Glutamatergic neuron (in vitro differentiated cells): ENCODE results near the gene MSI2. TPM values are rescaled to one million over a fixed set of nuclear protein-coding genes. Genes with fewer than 3 reads are reported as not detected.

Experiments used
- DNase-seq: peaks from one replicate; pipeline ENCODE4 v3.0.0; 2022
- H3K27ac Mint-ChIP-seq: one replicate; pipeline ENCODE4 v1.8.0; 2020; ENCODE audit warnings: mild to moderate bottlenecking, mixed read lengths, inconsistent platforms; ENCODE audit not compliant: unreplicated experiment
- H3K27me3 Mint-ChIP-seq: one replicate; pipeline ENCODE4 v1.8.0; 2020; ENCODE audit warnings: mild to moderate bottlenecking, moderate library complexity, mixed read lengths, inconsistent platforms; ENCODE audit not compliant: unreplicated experiment
- H3K36me3 Mint-ChIP-seq: one replicate; pipeline ENCODE4 v1.8.0; 2020; ENCODE audit warnings: mild to moderate bottlenecking, mixed read lengths, inconsistent platforms; ENCODE audit not compliant: unreplicated experiment
- H3K4me1 Mint-ChIP-seq: one replicate; pipeline ENCODE4 v1.8.0; 2020; ENCODE audit warnings: mild to moderate bottlenecking, low read depth, mixed read lengths, inconsistent platforms; ENCODE audit not compliant: unreplicated experiment
- H3K4me3 Mint-ChIP-seq: one replicate; pipeline ENCODE4 v1.8.0; 2020; ENCODE audit warnings: mild to moderate bottlenecking, mixed read lengths, inconsistent platforms; ENCODE audit not compliant: unreplicated experiment
- H3K9me3 Mint-ChIP-seq: one replicate; pipeline ENCODE4 v1.8.0; 2020; ENCODE audit warnings: mild to moderate bottlenecking, moderate library complexity, mixed read lengths, inconsistent platforms; ENCODE audit not compliant: unreplicated experiment
- total RNA-seq: library from RNA; stranded (reverse); fragmentation: NEBNext Ultra II Directional; extraction: Animal tissue kit (Norgen Biotek cat#: 25700); gene quantifications from one replicate; pipeline ENCODE4 v1.2.1, GENCODE V29; 2021; ENCODE audit not compliant: unreplicated experiment
- TF ChIP-seq, protein P1 (sequence below): fragments of 200-600 bp; sonication (generic); IDR thresholded peaks from one replicate; pipeline ENCODE4 v1.5.0; 2021; ENCODE audit not compliant: partially characterized antibody, unreplicated experiment

Gene MSI2
- total RNA-seq, 1 donor from 2014 or later: 141 TPM

DNA sequence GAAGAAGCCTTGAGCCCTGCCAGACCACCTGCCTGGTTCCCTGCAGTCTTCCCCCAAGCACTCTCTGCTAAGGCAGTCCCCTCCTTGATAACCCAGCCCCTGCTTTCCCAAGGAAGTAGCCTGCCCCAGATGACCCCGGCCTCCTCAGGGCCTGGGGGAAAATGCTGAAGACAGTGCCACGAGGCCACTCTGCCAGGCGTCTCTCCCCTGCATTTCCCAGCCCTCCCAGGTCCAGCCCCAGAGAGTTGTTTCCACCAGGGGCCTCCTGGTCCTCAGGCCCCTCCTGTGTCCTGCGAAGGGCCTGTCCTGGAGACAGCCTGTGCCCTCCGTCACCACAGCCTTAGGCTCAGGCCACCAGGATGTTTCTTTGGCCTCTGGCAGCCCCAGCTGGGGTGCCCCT is 392.4 kb downstream of the MSI2 start:
- H3K27me3 Mint-ChIP-seq: peaks cover 11% of the 10 kb centered on the region
- peaks cover 7% of the 10 kb centered on the region for H3K9me3 Mint-ChIP-seq
- no peak for DNase-seq
- H3K4me3 Mint-ChIP-seq: no peak overlapping the region
- peaks cover 26% of the 10 kb centered on the region for H3K4me1 Mint-ChIP-seq
- H3K27ac Mint-ChIP-seq: no peak overlapping the region
- H3K36me3 Mint-ChIP-seq: no peaks in the 10 kb centered on the region
- TF ChIP-seq, protein P1, sequence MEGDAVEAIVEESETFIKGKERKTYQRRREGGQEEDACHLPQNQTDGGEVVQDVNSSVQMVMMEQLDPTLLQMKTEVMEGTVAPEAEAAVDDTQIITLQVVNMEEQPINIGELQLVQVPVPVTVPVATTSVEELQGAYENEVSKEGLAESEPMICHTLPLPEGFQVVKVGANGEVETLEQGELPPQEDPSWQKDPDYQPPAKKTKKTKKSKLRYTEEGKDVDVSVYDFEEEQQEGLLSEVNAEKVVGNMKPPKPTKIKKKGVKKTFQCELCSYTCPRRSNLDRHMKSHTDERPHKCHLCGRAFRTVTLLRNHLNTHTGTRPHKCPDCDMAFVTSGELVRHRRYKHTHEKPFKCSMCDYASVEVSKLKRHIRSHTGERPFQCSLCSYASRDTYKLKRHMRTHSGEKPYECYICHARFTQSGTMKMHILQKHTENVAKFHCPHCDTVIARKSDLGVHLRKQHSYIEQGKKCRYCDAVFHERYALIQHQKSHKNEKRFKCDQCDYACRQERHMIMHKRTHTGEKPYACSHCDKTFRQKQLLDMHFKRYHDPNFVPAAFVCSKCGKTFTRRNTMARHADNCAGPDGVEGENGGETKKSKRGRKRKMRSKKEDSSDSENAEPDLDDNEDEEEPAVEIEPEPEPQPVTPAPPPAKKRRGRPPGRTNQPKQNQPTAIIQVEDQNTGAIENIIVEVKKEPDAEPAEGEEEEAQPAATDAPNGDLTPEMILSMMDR: no peak

DNA sequence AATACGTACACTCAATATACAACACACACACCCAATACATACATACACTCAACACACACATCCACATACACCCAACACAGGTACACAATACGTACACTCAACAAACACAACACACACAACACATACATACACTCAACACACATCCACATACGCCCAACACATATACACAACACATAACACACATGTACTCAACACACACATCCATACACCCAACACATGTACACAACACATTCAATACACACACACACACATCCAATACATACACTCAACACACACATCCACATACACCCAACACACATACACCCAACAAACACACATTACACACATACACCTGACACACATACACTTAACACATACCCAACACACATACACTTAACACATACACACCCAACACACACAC is 392.9 kb downstream of the MSI2 start:
- Mint-ChIP-seq H3K36me3 (no peaks in the 10 kb centered on the region), H3K27me3 (peaks cover 12% of the 10 kb centered on the region), H3K4me1 (peaks cover 22% of the 10 kb centered on the region), H3K9me3 (peaks cover 9% of the 10 kb centered on the region), H3K4me3 (no peak overlapping the region), H3K27ac (no peak overlapping the region)
- no peak for DNase-seq
- TF ChIP-seq, protein P1: no peak

DNA sequence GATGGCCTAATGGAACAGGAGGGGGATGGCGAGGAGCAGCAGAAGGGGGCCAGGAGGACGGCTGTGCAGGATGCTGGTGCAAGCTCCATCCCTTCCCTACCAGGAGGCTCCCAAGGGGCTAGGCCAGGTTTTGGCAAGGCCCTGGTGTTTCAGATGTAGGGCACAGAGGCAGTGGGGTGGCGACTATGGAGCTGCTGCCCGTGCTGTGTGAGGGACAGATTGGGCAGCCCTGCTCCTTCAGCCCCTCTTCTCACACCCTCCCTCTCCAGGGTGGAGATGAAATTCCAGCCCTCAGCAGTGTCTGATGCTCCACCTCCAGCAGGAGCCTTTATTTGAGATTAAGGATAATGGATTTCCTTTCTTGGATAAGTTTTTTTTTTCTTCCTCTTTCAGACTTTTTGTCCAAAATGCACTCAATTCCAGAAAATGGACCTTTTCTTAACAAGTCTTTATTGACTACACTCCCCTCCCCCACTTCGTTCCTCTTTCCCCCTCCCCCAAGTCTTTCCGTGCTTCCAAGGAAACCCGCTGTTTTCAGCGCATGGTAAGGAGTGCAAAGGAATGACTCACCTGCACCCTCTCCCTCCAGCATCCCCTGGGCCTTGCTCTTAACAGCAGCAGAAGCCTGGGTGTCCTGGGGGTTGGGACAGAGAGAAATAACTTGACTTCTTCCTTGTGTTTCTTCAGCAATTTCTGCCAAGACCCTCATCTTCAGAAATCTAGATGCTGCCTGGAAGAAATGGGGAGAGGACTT is 393.6 kb downstream of the MSI2 start:
- Mint-ChIP-seq H3K4me1 (peaks cover 17% of the 10 kb centered on the region), H3K27ac (no peak overlapping the region), H3K9me3 (peaks cover 10% of the 10 kb centered on the region), H3K36me3 (no peaks in the 10 kb centered on the region), H3K27me3 (peaks cover 10% of the 10 kb centered on the region), H3K4me3 (no peak overlapping the region)
- no peak for DNase-seq
- TF ChIP-seq, protein P1: no peak

DNA sequence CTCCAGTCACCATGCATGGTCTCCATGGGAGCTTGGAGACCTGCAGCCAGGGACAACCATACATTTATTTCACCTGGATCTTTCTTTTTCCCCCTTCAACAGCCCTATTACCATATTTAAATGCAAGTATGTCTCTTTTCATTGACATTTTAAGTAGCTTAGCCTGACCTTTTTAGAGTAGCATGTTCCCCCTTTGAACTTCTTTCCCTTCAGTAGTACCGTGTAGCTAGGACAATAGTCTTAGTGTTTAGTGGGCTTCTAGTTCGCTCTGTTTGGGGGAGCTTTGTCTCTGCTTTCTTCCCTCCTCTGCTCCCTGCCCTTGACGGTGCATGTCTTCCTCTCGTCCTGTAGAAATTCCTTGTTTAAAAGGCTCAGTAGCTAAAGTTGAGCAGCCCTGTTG is 394.2 kb downstream of the MSI2 start:
- no peak for DNase-seq
- H3K27me3 Mint-ChIP-seq: peaks cover 10% of the 10 kb centered on the region
- H3K4me1 Mint-ChIP-seq: peaks cover 17% of the 10 kb centered on the region
- H3K27ac Mint-ChIP-seq: no peak overlapping the region
- H3K9me3 Mint-ChIP-seq: peaks cover 12% of the 10 kb centered on the region
- TF ChIP-seq, protein P1: no peak
- no peak overlapping the region for H3K4me3 Mint-ChIP-seq
- peaks cover 3% of the 10 kb centered on the region for H3K36me3 Mint-ChIP-seq

DNA sequence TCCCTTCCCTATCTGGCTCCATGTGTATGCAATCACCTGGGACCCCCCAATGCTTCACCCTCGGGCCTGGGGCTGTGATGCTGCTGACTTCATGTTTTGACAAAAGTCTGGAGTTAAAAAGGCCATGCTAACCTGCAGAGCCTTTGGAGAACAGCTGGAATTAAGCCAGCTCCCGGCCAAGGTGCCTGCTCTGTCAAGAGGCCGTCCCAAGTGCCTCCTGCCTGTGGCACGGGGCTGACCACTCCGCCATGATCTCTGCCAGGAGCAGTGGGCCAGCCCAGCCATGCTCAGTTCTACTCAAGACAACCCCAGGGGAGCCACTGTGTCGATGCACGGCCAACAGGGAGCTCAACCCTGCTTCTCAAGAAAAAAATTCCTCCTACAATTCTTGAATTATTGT is 395.1 kb downstream of the MSI2 start:
- Mint-ChIP-seq H3K27me3 (peaks cover 10% of the 10 kb centered on the region), H3K36me3 (peaks cover 6% of the 10 kb centered on the region), H3K9me3 (peaks cover 15% of the 10 kb centered on the region), H3K27ac (no peak overlapping the region), H3K4me1 (peaks cover 17% of the 10 kb centered on the region), H3K4me3 (no peak overlapping the region)
- TF ChIP-seq, protein P1: no peak
- no peak for DNase-seq
